HG03196 (cell line): ENCODE measurements around the gene ATP5MG.

Experiments used
- ATAC-seq: cut with Tn5 transposase; IDR thresholded peaks from one replicate; pipeline ENCODE4 v1.9.1; 2021; ENCODE audit not compliant: unreplicated experiment

The ATP5MG gene

GRCh38 chr11:118441770-118442275 lies 40.4 kb downstream of the ATP5MG start:
- no peak for ATAC-seq

- no peak for ATAC-seq
Observed at GRCh38 chr11:118442301-118442700, 40.9 kb downstream of the ATP5MG start.

GRCh38 chr11:118442908-118443589 lies 41.6 kb downstream of the ATP5MG start:
- no peak for ATAC-seq

GRCh38 chr11:118443590-118444218 lies 42.3 kb downstream of the ATP5MG start:
- ATAC-seq, result peak; percentile 48

GRCh38 chr11:118447423-118447822 lies 46.0 kb downstream of the ATP5MG start:
- ATAC-seq, result no peak

GRCh38 chr11:118448294-118448693 lies 46.9 kb downstream of the ATP5MG start:
- peak; percentile 86 for ATAC-seq

GRCh38 chr11:118449316-118449918 lies 48.0 kb downstream of the ATP5MG start:
- no peak for ATAC-seq

GRCh38 chr11:118450451-118450850 lies 49.0 kb downstream of the ATP5MG start:
- ATAC-seq, result no peak
